Ascending aorta (tissue), 2 donors: Measurements from ENCODE around the gene CEP290. TPM values are rescaled to one million over a fixed set of nuclear protein-coding genes. Genes with fewer than 3 reads are reported as not detected.
"Not testable (repeated sequence)": the region's sequence is repeated elsewhere in the genome, so short reads cannot be mapped to it uniquely, and the experiment has no call there.

ENCODE experiments used
- DNase-seq, 2 donors: peaks; one replicate each; pipeline ENCODE4 v3.0.0-alpha.2; 2019; ENCODE audit warnings: low spot score in 2 of 2
- H3K27ac ChIP-seq, 2 donors: fragments of 200-600 bp; sonication (generic); one replicate each; pipeline ENCODE4 v1.5.1; 2016 to 2017; ENCODE audit warnings: mild to moderate bottlenecking in 1 of 2
- H3K27me3 ChIP-seq: fragments of 200-600 bp; sonication (generic); one replicate; pipeline ENCODE4 v1.5.1; 2017
- H3K36me3 ChIP-seq, 2 donors: fragments of 200-600 bp; sonication (generic); one replicate each; pipeline ENCODE4 v1.5.1; 2016
- H3K4me1 ChIP-seq, 2 donors: fragments of 200-600 bp; sonication (generic); one replicate each; pipeline ENCODE4 v1.5.1; 2016 to 2017; ENCODE audit warnings: mild to moderate bottlenecking in 1 of 2
- H3K4me3 ChIP-seq, 2 donors: fragments of 200-600 bp; sonication (generic); one replicate each; pipeline ENCODE4 v1.5.1; 2016 to 2017; ENCODE audit warnings: mild to moderate bottlenecking in 1 of 2
- H3K9me3 ChIP-seq, 2 donors: fragments of 200-600 bp; sonication (generic); one replicate each; pipeline ENCODE4 v1.5.1; 2016
- intact Hi-C: fragments of 100-400 bp; cut with DNase I; formaldehyde crosslinking; loops from one replicate; pipeline ENCODE4 v1.15.1; 2023
- total RNA-seq: library from RNA; depleted of rRNA; stranded (reverse); fragments of >200 nt; gene quantifications from one replicate; pipeline ENCODE4 v1.1.0, GENCODE V29; 2016
- TF ChIP-seq, protein P1 (sequence below), 3 experiments: fragments of 200-600 bp in 2 of 3; fragments of 450-650 bp in 1 of 3; sonication (generic) in 2 of 3; IDR thresholded peaks; one replicate each; pipeline ENCODE4 v1.5.1; 2016 to 2019; ENCODE audit warnings: antibody characterized with exemption in 3 of 3, mild to moderate bottlenecking in 1 of 3, moderate library complexity in 1 of 3

The CEP290 gene
- total RNA-seq, 1 donor from 2014 or later: 7.2 TPM

DNA sequence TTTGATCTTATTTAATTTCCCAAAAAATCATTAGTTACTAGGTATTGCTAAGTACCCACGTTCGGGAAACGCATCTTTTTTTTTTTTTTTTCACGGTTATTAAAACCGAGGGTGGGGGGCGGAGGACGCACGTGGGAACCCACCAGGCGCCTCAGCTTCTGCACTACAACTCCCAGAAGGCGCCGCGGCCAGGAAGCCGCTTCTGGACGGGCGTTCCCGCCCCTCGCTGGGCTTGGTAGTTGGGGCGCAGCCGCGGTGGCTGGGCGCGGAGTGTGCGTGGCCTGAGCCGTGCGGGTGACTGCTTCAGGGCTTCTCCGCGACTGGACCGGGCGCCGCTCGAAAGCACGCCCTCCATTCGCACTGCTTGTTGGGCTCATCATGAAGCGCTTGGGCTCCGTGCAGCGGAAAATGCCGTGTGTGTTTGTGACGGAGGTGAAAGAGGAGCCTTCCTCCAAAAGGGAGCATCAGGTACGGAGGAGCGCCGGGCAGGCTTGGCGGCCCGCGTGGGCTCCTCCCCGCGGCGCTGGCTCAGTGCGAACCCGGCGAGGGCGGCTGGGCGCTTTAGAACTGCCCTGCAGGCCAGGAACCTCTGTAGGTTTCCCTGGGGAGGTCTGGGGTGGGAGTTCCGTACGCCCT, 106.5 kb downstream of the CEP290 start:
- intact Hi-C loops: loop anchor here (2.0 kb wide), 1 partner anchor 107 kb away; the partner anchor contains the start of genes CEP290 and TMTC3
- peak; percentile 60 to 95 for DNase-seq
- TF ChIP-seq, protein P1, sequence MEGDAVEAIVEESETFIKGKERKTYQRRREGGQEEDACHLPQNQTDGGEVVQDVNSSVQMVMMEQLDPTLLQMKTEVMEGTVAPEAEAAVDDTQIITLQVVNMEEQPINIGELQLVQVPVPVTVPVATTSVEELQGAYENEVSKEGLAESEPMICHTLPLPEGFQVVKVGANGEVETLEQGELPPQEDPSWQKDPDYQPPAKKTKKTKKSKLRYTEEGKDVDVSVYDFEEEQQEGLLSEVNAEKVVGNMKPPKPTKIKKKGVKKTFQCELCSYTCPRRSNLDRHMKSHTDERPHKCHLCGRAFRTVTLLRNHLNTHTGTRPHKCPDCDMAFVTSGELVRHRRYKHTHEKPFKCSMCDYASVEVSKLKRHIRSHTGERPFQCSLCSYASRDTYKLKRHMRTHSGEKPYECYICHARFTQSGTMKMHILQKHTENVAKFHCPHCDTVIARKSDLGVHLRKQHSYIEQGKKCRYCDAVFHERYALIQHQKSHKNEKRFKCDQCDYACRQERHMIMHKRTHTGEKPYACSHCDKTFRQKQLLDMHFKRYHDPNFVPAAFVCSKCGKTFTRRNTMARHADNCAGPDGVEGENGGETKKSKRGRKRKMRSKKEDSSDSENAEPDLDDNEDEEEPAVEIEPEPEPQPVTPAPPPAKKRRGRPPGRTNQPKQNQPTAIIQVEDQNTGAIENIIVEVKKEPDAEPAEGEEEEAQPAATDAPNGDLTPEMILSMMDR (IDR thresholded peaks at IDR 0.05): no peak
- peak overlapping the region; percentile 58 to 79 for H3K4me3 ChIP-seq
- H3K27me3 ChIP-seq: no peaks in the 10 kb centered on the region
- peak overlapping the region; percentile 56 to 68 for H3K27ac ChIP-seq
- no peaks in the 10 kb centered on the region for H3K36me3 ChIP-seq
- no peaks in the 10 kb centered on the region for H3K9me3 ChIP-seq
- H3K4me1 ChIP-seq: peaks cover 2 to 13% of the 10 kb centered on the region in 2 donors

DNA sequence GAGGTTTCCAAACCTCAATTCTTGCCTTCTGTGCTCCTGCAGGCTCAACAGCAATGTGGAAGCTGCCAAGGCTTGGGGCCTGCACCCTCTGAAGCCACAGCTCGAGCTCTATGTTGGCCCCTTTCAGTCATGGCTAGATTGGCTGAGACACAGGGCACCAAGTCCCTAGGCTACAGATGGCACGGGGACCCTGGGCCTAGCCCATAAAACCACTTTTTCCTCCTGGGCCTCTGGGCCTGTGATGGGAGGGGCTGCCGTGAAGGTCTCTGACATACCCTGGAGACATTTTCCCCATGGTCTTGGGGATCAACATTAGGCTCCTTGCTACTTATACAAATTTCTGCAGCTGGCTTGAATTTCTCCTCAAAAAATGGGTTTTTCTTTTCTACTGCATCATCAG, 110.7 kb downstream of the CEP290 start:
- intact Hi-C loops, H3K9me3 ChIP-seq, DNase-seq: not testable (repeated sequence)

DNA sequence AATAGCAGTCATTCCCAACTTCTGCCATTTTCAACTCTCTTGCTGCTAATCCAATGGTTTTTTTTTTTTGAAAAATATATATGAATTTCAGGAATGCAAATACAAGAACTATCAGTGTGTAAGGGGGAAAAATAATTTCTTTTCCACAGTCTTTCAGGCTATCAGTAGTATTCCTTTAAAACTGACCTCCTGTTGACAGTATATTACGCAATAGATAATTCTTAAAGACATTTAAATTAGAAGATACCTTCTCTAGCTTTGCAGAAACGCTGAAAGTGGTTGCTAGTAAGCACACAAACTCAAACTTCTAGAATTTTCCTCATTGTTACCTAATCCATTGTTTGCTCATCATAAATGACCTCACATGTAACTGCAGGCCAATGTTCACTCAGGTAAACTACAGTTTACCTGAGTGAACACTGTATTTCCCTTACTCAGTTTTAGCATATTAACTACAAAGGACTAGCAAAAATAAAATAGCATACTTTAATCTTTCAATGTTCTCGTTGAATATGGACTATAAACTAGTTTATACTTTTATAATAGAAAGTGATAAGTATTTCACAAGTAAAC, 112.7 kb downstream of the CEP290 start, which contains the start of gene C12orf50:
Gene C12orf50 (minus strand): TSS at position 309 of the 573 bp plus-strand sequence. CDS start 2,439 bp downstream, outside the sequence.
- H3K9me3 ChIP-seq: no peaks in the 10 kb centered on the region
- no peaks in the 10 kb centered on the region for H3K4me1 ChIP-seq
- H3K27me3 ChIP-seq: no peaks in the 10 kb centered on the region
- no peak for DNase-seq
- TF ChIP-seq, protein P1 (IDR thresholded peaks at IDR 0.05): no peak
- intact Hi-C loops: no loop called here
- no peak within 1 kb of the TSS for H3K27ac ChIP-seq
- no peak within 1 kb of the TSS for H3K4me3 ChIP-seq
- H3K36me3 ChIP-seq: no peaks in the 10 kb centered on the region

More for the DNA sequence above, 110.7 kb downstream of the CEP290 start:
- H3K36me3 ChIP-seq, H3K4me1 ChIP-seq, H3K27ac ChIP-seq, H3K4me3 ChIP-seq, H3K27me3 ChIP-seq: not testable (repeated sequence)

DNA sequence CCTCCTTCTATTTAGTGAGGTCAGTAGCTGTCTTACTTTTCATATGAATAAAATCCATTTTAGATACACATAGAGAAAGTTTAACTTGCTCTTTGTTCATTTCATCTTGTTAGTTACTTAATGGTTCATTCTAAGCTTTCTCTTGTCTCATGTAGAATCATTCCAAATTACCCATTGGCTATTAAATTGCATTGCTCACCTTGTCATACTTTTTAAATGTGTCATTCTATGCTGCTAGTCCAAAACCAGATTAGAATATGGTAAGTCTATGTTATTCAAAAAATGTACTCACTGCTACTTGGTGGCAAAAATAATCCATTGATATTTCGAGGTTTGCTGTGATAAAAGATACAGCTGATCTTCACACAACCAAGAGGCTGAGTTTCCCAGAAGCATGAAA, 115.7 kb downstream of the CEP290 start:
- no peaks in the 10 kb centered on the region for H3K36me3 ChIP-seq
- no peak overlapping the region for H3K4me3 ChIP-seq
- no peaks in the 10 kb centered on the region for H3K4me1 ChIP-seq
- no peaks in the 10 kb centered on the region for H3K27me3 ChIP-seq
- DNase-seq: no peak
- H3K27ac ChIP-seq: no peak overlapping the region
- no peaks in the 10 kb centered on the region for H3K9me3 ChIP-seq
- intact Hi-C loops: no loop called here
- TF ChIP-seq, protein P1 (IDR thresholded peaks at IDR 0.05): no peak

DNA sequence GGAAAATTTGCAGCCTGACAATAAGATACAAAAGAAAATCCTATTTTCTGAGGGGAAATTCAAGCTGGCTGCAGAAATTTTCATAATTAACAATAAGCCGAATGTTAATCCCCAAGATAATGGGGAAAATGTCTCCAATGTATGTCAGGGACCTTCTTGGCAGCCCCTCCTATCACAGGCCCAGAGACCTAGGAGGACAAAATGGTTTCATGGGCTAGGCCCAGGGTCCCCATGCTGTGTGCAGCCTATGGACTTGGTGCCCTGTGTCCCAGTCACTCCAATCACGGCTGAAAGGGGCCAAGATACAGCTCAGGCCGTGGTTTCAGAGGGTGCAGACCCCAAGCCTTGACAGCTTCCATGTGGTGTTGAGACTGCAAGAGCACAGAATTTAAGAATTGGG, 123.9 kb downstream of the CEP290 start:
- Histone ChIP-seq H3K36me3 (no peaks in the 10 kb centered on the region), H3K4me1 (no peaks in the 10 kb centered on the region), H3K9me3 (peaks cover 0 to 4% of the 10 kb centered on the region in 2 donors), H3K4me3 (no peak overlapping the region), H3K27ac (no peak overlapping the region), H3K27me3 (no peaks in the 10 kb centered on the region)
- no peak for DNase-seq
- intact Hi-C loops: no loop called here
- TF ChIP-seq, protein P1 (IDR thresholded peaks at IDR 0.05): no peak

DNA sequence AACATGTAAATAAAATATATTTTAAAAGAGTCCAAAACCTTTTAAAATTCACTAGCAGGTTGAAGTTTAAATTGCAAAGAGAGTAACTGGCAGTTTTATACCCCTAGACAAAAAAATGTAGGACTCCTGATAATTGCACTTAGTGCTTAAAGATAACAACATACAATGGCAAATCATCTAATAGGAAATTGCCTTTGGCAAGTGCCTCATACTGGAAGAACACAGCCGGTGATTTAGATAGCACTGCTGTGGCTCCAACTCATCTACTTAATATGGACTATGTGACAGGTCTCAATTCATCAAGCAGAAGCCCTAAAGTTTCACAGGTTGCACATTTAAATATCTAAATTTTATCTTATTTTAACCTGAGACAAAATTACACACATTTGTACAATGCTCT, 126.1 kb downstream of the CEP290 start:
- Histone ChIP-seq H3K27ac (no peak overlapping the region), H3K4me3 (no peak overlapping the region), H3K36me3 (no peaks in the 10 kb centered on the region), H3K27me3 (no peaks in the 10 kb centered on the region), H3K9me3 (peaks cover 0 to 4% of the 10 kb centered on the region in 2 donors), H3K4me1 (no peaks in the 10 kb centered on the region)
- intact Hi-C loops: no loop called here
- TF ChIP-seq, protein P1 (IDR thresholded peaks at IDR 0.05): no peak
- no peak for DNase-seq
